Neural cell (in vitro differentiated cells): ENCODE measurements around the gene HPGD. TPM values are rescaled to one million over a fixed set of nuclear protein-coding genes. Genes with fewer than 3 reads are reported as not detected.

ENCODE experiments used
- H2AFZ ChIP-seq: fragments of 200-600, 300-800 bp; sonication (generic), shearing (Covaris generic); 2 replicates; pipeline ENCODE4 v1.6.0; 2014; ENCODE audit warnings: low read depth, mild to moderate bottlenecking, antibody characterized with exemption, low read length, moderate library complexity
- H3F3A ChIP-seq: fragments of 200-600 bp; shearing (Covaris generic); 2 replicates; pipeline ENCODE4 v1.6.1; 2016; ENCODE audit warnings: mild to moderate bottlenecking, moderate library complexity, mixed read lengths, antibody characterized with exemption, low read length; ENCODE audit not compliant: insufficient read depth, poor library complexity, severe bottlenecking
- H3K27ac ChIP-seq: fragments of 200-600, 300-800 bp; sonication (generic), shearing (Covaris generic); 2 replicates; pipeline ENCODE4 v1.5.1; 2014; ENCODE audit warnings: mild to moderate bottlenecking, low read length, moderate library complexity
- H3K27me3 ChIP-seq: fragments of 300-800, 200-600 bp; sonication (generic), shearing (Covaris generic); 2 replicates; pipeline ENCODE4 v1.6.0; 2014; ENCODE audit warnings: mild to moderate bottlenecking, low read depth, low read length, moderate library complexity; ENCODE audit not compliant: insufficient read depth
- H3K36me3 ChIP-seq: fragments of 300-800, 200-600 bp; sonication (generic), shearing (Covaris generic); 2 replicates; pipeline ENCODE4 v1.5.1; 2014; ENCODE audit warnings: mild to moderate bottlenecking, antibody characterized with exemption, low read length, moderate library complexity; ENCODE audit not compliant: insufficient read depth
- H3K4me2 ChIP-seq: fragments of 300-800, 200-600 bp; sonication (generic), shearing (Covaris generic); 2 replicates; pipeline ENCODE4 v1.6.0; 2014; ENCODE audit warnings: mild to moderate bottlenecking, low read length
- H3K4me3 ChIP-seq: fragments of 300-800, 200-600 bp; sonication (generic), shearing (Covaris generic); 2 replicates; pipeline ENCODE4 v1.5.1; 2014; ENCODE audit warnings: mild to moderate bottlenecking, low read length, moderate library complexity
- H3K79me2 ChIP-seq: fragments of 200-600 bp; shearing (Covaris generic); replicated peaks from 2 replicates; pipeline ENCODE4 v1.6.0; 2014; ENCODE audit warnings: mild to moderate bottlenecking, low read length, moderate library complexity; ENCODE audit not compliant: insufficient read depth
- H3K9ac ChIP-seq: fragments of 300-800, 200-600 bp; sonication (generic), shearing (Covaris generic); 2 replicates; pipeline ENCODE4 v1.6.1; 2016; ENCODE audit warnings: mild to moderate bottlenecking, low read length, mixed read lengths
- H3K9me2 ChIP-seq: fragments of 200-600 bp; shearing (Covaris generic); 2 replicates; pipeline ENCODE4 v1.6.1; 2016; ENCODE audit warnings: mild to moderate bottlenecking, low read length, mixed read lengths; ENCODE audit not compliant: insufficient read depth
- H3K9me3 ChIP-seq: fragments of 200-600, 300-800 bp; sonication (generic), shearing (Covaris generic); 2 replicates; pipeline ENCODE4 v1.6.1; 2016; ENCODE audit warnings: mild to moderate bottlenecking, mixed run types, low read length, moderate library complexity, mixed read lengths
- H4K20me1 ChIP-seq: fragments of 200-600 bp; shearing (Covaris generic); 2 replicates; pipeline ENCODE4 v1.6.1; 2016; ENCODE audit warnings: mild to moderate bottlenecking, mixed run types; ENCODE audit not compliant: insufficient read depth
- EP300 ChIP-seq: fragments of 450-650 bp; conservative IDR thresholded peaks from 2 replicates; pipeline ENCODE4 v1.6.1; 2014; ENCODE audit warnings: antibody characterized with exemption, mild to moderate bottlenecking, moderate library complexity; ENCODE audit not compliant: poor library complexity, severe bottlenecking
- EZH2 ChIP-seq: fragments of 200-600, 300-800 bp; shearing (Covaris generic), sonication (generic); IDR thresholded peaks from 2 replicates; pipeline ENCODE4 v1.6.1; 2014; ENCODE audit warnings: antibody characterized with exemption, low read length, borderline replicate concordance, mild to moderate bottlenecking; ENCODE audit not compliant: insufficient read depth, poor library complexity, severe bottlenecking
- MXI1 ChIP-seq: fragments of 450-650 bp; conservative IDR thresholded peaks from 2 replicates; pipeline ENCODE4 v1.6.1; 2014; ENCODE audit warnings: antibody characterized with exemption, mild to moderate bottlenecking; ENCODE audit not compliant: poor library complexity, severe bottlenecking
- POLR2AphosphoS5 ChIP-seq: IDR thresholded peaks from 2 replicates; pipeline ENCODE4 v1.6.1; 2012
- RAD21 ChIP-seq: fragments of 450-650 bp; conservative IDR thresholded peaks from 2 replicates; pipeline ENCODE4 v1.6.1; 2014; ENCODE audit warnings: antibody characterized with exemption, mild to moderate bottlenecking, moderate library complexity
- SMC3 ChIP-seq: fragments of 450-650 bp; conservative IDR thresholded peaks from 2 replicates; pipeline ENCODE4 v1.6.1; 2014; ENCODE audit warnings: antibody characterized with exemption, mild to moderate bottlenecking, moderate library complexity; ENCODE audit not compliant: poor library complexity
- TAF1 ChIP-seq: IDR thresholded peaks from 2 replicates; pipeline ENCODE4 v1.6.1; 2012; ENCODE audit warnings: low read depth
- polyA minus RNA-seq: library from RNA; depleted of rRNA, polyadenylated mRNA; stranded (reverse); fragments of >200 nt; gene quantifications from 2 replicates; pipeline ENCODE4 v1.2.3, GENCODE V29; 2014
- polyA plus RNA-seq: library from polyadenylated mRNA; depleted of rRNA; stranded (reverse); fragments of >200 nt; gene quantifications from 2 replicates; pipeline ENCODE4 v1.2.3, GENCODE V29; 2014
- TF ChIP-seq, protein P1 (sequence below): IDR thresholded peaks from 2 replicates; pipeline ENCODE4 v1.6.1; 2012; ENCODE audit warnings: borderline replicate concordance
- TF ChIP-seq, protein P2 (sequence below): fragments of 450-650 bp; IDR thresholded peaks from 2 replicates; pipeline ENCODE4 v1.5.1; 2014; ENCODE audit warnings: antibody characterized with exemption, mild to moderate bottlenecking, moderate library complexity; ENCODE audit not compliant: poor library complexity, severe bottlenecking

HPGD gene
- 18.7 and 23.7 TPM in 2 replicates for polyA plus RNA-seq
- polyA minus RNA-seq: 18.0 and 18.1 TPM in 2 replicates

DNA sequence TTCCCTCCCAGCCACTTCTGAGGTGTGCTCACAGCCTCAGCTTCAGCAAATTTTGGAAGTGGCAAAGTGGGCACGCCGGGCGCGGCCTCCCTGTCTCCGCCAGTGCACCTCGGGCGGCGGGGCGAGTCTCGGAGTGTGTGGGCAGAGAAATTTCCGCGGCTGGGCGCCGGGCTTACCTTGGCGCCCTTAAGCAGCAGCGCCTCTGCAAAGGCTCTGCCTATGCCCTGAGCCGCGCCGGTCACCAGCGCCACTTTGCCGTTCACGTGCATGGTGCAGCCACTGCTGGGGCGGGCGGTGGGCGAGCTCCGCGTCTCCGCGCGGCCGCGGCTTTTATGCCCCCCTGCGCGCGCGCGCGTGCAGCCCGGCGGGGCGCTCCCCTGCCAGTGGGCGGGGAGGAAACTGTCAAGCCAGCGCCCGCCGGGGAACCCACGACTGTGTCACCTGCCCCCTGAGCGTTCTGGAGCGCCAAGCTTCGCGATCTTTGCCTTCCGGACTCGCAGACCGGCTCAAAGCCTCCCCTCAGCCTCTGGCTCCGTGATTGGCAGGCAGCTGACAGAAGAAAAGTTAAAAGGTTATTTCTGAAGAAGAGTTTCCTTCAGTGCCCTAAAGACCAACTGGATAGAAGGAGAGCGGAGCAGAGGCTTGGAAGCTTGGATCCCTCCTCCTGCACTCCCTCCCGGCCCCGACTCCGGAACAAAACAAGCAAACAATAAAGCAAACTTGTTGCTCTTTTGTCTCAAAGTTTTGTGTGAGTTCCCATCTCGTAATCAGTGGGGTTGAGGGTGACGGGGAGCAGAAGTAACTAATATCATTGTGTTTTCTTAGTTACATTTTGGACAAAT is at the start of gene HPGD:
Gene HPGD, minus strand, starts transcription at position 306 of the 842 bp plus-strand sequence. Its CDS starts 37 bp downstream, at position 269.
- Histone ChIP-seq H3K9me2 (no peaks in the 10 kb centered on the region), H3K4me3 (peak within 1 kb of the TSS; percentile 77), H3K4me2 (peak within 1 kb of the TSS; percentile 68), H3K27me3 (peaks cover 31% of the 10 kb centered on the region), H2AFZ (peak within 1 kb of the TSS; percentile 69), H3K9me3 (no peaks in the 10 kb centered on the region), H4K20me1 (no peaks in the 10 kb centered on the region), H3K36me3 (no peaks in the 10 kb centered on the region), H3F3A (no peaks in the 10 kb centered on the region), H3K79me2 (no peaks in the 10 kb centered on the region), H3K27ac (no peak within 1 kb of the TSS), H3K9ac (peak within 1 kb of the TSS; percentile 65)
- TF ChIP-seq, protein P1, sequence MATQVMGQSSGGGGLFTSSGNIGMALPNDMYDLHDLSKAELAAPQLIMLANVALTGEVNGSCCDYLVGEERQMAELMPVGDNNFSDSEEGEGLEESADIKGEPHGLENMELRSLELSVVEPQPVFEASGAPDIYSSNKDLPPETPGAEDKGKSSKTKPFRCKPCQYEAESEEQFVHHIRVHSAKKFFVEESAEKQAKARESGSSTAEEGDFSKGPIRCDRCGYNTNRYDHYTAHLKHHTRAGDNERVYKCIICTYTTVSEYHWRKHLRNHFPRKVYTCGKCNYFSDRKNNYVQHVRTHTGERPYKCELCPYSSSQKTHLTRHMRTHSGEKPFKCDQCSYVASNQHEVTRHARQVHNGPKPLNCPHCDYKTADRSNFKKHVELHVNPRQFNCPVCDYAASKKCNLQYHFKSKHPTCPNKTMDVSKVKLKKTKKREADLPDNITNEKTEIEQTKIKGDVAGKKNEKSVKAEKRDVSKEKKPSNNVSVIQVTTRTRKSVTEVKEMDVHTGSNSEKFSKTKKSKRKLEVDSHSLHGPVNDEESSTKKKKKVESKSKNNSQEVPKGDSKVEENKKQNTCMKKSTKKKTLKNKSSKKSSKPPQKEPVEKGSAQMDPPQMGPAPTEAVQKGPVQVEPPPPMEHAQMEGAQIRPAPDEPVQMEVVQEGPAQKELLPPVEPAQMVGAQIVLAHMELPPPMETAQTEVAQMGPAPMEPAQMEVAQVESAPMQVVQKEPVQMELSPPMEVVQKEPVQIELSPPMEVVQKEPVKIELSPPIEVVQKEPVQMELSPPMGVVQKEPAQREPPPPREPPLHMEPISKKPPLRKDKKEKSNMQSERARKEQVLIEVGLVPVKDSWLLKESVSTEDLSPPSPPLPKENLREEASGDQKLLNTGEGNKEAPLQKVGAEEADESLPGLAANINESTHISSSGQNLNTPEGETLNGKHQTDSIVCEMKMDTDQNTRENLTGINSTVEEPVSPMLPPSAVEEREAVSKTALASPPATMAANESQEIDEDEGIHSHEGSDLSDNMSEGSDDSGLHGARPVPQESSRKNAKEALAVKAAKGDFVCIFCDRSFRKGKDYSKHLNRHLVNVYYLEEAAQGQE: no peak
- TF ChIP-seq RAD21 (peak; percentile 38), EZH2 (no peak), SMC3 (no peak), TAF1 (no peak), MXI1 (peak; percentile 65), EP300 (peak; percentile 40), POLR2AphosphoS5 (no peak)
- TF ChIP-seq, protein P2, sequence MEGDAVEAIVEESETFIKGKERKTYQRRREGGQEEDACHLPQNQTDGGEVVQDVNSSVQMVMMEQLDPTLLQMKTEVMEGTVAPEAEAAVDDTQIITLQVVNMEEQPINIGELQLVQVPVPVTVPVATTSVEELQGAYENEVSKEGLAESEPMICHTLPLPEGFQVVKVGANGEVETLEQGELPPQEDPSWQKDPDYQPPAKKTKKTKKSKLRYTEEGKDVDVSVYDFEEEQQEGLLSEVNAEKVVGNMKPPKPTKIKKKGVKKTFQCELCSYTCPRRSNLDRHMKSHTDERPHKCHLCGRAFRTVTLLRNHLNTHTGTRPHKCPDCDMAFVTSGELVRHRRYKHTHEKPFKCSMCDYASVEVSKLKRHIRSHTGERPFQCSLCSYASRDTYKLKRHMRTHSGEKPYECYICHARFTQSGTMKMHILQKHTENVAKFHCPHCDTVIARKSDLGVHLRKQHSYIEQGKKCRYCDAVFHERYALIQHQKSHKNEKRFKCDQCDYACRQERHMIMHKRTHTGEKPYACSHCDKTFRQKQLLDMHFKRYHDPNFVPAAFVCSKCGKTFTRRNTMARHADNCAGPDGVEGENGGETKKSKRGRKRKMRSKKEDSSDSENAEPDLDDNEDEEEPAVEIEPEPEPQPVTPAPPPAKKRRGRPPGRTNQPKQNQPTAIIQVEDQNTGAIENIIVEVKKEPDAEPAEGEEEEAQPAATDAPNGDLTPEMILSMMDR: peak; percentile 37

DNA sequence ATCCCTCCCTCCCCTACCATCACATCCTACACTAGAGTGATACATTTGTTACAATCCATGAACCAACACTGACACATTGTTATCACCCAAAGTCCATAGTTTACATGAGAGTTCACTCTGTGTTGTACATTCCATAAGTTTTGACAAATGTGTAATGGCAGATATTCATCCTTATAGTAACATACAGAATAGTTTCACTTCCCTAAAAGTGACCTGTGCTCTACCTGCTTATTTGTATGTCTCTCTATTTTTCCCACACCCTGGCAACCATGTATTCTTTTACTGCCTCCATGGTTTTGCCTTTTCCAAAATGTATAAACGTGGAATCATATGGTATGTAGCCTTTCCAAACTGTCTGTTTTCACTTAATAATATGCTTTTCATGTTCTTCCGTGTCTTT is 42.2 kb upstream of the HPGD start:
- TF ChIP-seq RAD21: no peak
- TF ChIP-seq, protein P1: no peak
- TF ChIP-seq EP300: no peak
- no peak for TF ChIP-seq SMC3
- TF ChIP-seq TAF1: no peak
- TF ChIP-seq, protein P2: no peak
- TF ChIP-seq EZH2: no peak
- TF ChIP-seq MXI1: no peak
- TF ChIP-seq POLR2AphosphoS5: no peak
- H3K9me3 ChIP-seq: no peaks in the 10 kb centered on the region
- H2AFZ ChIP-seq: no peak overlapping the region

More for the DNA sequence above, 42.2 kb upstream of the HPGD start:
- H3K4me3 ChIP-seq: no peak overlapping the region
- H3K27ac ChIP-seq: no peak overlapping the region
- no peaks in the 10 kb centered on the region for H3F3A ChIP-seq
- H3K9me2 ChIP-seq: no peaks in the 10 kb centered on the region
- no peaks in the 10 kb centered on the region for H3K36me3 ChIP-seq
- H4K20me1 ChIP-seq: no peaks in the 10 kb centered on the region
- H3K27me3 ChIP-seq: no peaks in the 10 kb centered on the region
- no peak overlapping the region for H3K4me2 ChIP-seq
- H3K79me2 ChIP-seq: no peaks in the 10 kb centered on the region
- no peak overlapping the region for H3K9ac ChIP-seq
